Activated CD8-positive, alpha-beta T cell treated with anti-CD3 and anti-CD28 coated beads for 36 hours (primary cell): ENCODE measurements around the gene NLRP6. TPM values are rescaled to one million over a fixed set of nuclear protein-coding genes. Genes with fewer than 3 reads are reported as not detected.
"Not testable (repeated sequence)": the region's sequence is repeated elsewhere in the genome, so short reads cannot be mapped to it uniquely, and the experiment has no call there.

Experiments
- ATAC-seq: fragments of 200-7000 bp; cut with Tn5 transposase; one replicate; pipeline ENCODE4 v1.10.0; 2021; ENCODE audit warnings: mild to moderate bottlenecking, moderate library complexity
- CTCF ChIA-PET: fragments of 350-600 bp; sonication (Branson Sonifier 250); formaldehyde crosslinking; loops from one replicate; lab custom pipeline; 2021; ENCODE audit warnings: antibody characterized with exemption; lab: Charles Lee
- POLR2A ChIA-PET: fragments of 350-600 bp; sonication (Branson Sonifier 250); formaldehyde crosslinking; loops from one replicate; lab custom pipeline; 2021; ENCODE audit warnings: antibody characterized with exemption; lab: Charles Lee
- DNase-seq: peaks from one replicate; pipeline ENCODE4 v3.0.0-alpha.2; 2020
- H3K27ac Mint-ChIP-seq: one replicate; pipeline ENCODE4 v1.8.0; 2021; ENCODE audit warnings: mild to moderate bottlenecking, mixed read lengths
- H3K27me3 Mint-ChIP-seq: one replicate; pipeline ENCODE4 v1.8.0; 2021; ENCODE audit warnings: mixed read lengths
- H3K36me3 Mint-ChIP-seq: one replicate; pipeline ENCODE4 v1.8.0; 2021; ENCODE audit warnings: low read depth, mixed read lengths
- H3K4me1 Mint-ChIP-seq: one replicate; pipeline ENCODE4 v1.8.0; 2021; ENCODE audit warnings: low read depth, mixed read lengths
- H3K4me3 Mint-ChIP-seq: one replicate; pipeline ENCODE4 v1.8.0; 2021; ENCODE audit warnings: mild to moderate bottlenecking, moderate library complexity, mixed read lengths
- H3K9me3 Mint-ChIP-seq: one replicate; pipeline ENCODE4 v1.8.0; 2021; ENCODE audit warnings: mixed read lengths
- CTCF ChIP-seq: fragments of 200-600 bp; IDR thresholded peaks from one replicate; pipeline ENCODE4 v1.8.0; 2022; ENCODE audit warnings: antibody characterized with exemption, mild to moderate bottlenecking
- intact Hi-C: fragments of 100-400 bp; cut with micrococcal nuclease; formaldehyde crosslinking; loops from one replicate; pipeline ENCODE4 v1.10.0; 2022
- total RNA-seq, 2 experiments: library from RNA; stranded (reverse); gene quantifications; one replicate each; pipeline ENCODE4 v1.2.3, GENCODE V29; 2021

NLRP6 gene
- total RNA-seq, 2 experiments from 2014 or later: 3.3 to 3.4 TPM

DNA sequence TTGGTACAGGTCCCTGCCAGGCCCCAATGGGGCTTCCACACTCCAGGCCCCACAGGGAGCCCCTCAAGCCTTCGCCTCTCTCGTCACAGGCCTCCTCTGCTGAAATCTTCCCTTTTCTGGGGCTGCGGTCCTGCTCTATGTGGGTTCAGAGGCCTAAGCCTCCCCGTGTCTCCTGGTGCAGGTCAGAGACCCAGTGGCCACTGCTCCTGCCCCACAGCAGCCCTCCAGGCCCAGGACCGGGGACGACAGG is 48.3 kb downstream of the NLRP6 start:
- Mint-ChIP-seq H3K4me1 (peaks cover 68% of the 10 kb centered on the region), H3K27ac (peak overlapping the region; percentile 99), H3K27me3 (no peaks in the 10 kb centered on the region), H3K36me3 (peaks cover 2% of the 10 kb centered on the region), H3K9me3 (no peaks in the 10 kb centered on the region), H3K4me3 (peak overlapping the region; percentile 72)
- CTCF ChIA-PET: interaction anchor here (1.2 to 1.9 kb wide), 5 partner anchors 10 to 29 kb away, joined by 3 to 9 read pairs (median 3); no protein-coding TSS in a partner anchor
- intact Hi-C loops: no loop called here
- peak; percentile 3 for ATAC-seq
- no peak for TF ChIP-seq CTCF
- no peak for DNase-seq
- POLR2A ChIA-PET: interaction anchor here (0.9 to 5.8 kb wide), 7 partner anchors 10 to 183 kb away, joined by 3 to 41 read pairs (median 4); no protein-coding TSS in a partner anchor

- CTCF ChIA-PET: interaction anchor here (1.0 to 1.9 kb wide), 9 partner anchors 10 to 124 kb away, joined by 3 to 9 read pairs (median 3); no protein-coding TSS in a partner anchor
- DNase-seq: peak; percentile 94
- POLR2A ChIA-PET: interaction anchor here (0.9 to 5.8 kb wide), 7 partner anchors 9 to 182 kb away, joined by 3 to 41 read pairs (median 4); no protein-coding TSS in a partner anchor
- H3K36me3 Mint-ChIP-seq: peaks cover 3% of the 10 kb centered on the region
- intact Hi-C loops: no loop called here
- TF ChIP-seq CTCF: no peak
- H3K27ac Mint-ChIP-seq: peak overlapping the region; percentile 99
- no peaks in the 10 kb centered on the region for H3K27me3 Mint-ChIP-seq
- ATAC-seq: peak; percentile 62
- H3K9me3 Mint-ChIP-seq: no peaks in the 10 kb centered on the region
- H3K4me1 Mint-ChIP-seq: peaks cover 73% of the 10 kb centered on the region
- H3K4me3 Mint-ChIP-seq: peak overlapping the region; percentile 72
These were observed 48.8 kb downstream of the NLRP6 start for GRCh38 chr11:326842-327580.

DNA sequence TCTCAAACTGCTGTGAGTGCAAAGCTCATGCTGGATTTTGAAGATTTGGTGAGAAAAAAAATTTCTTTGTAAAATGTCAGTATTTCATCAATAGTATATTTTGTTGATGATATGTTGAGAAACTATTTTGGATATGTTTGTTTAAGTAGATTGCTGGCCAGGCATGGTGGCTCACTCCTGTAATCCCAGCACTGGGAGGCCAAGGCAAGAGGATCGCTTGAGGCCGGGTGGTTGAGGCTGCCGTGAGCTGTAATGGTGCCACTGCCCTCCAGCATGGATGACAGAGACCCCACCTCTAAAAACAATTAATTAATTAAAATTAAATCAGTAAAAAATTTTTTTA is 49.3 kb downstream of the NLRP6 start:
- Mint-ChIP-seq H3K27me3 (no peaks in the 10 kb centered on the region), H3K4me3 (peak overlapping the region; percentile 72), H3K4me1 (peaks cover 73% of the 10 kb centered on the region), H3K36me3 (peaks cover 3% of the 10 kb centered on the region), H3K9me3 (no peaks in the 10 kb centered on the region), H3K27ac (peak overlapping the region; percentile 99)
- intact Hi-C loops: no loop called here
- POLR2A ChIA-PET: interaction anchor here (0.6 to 5.8 kb wide), 6 partner anchors 9 to 60 kb away, joined by 3 to 41 read pairs (median 6); no protein-coding TSS in a partner anchor
- CTCF ChIA-PET: interaction anchor here (1.0 to 1.9 kb wide), 8 partner anchors 11 to 123 kb away, joined by 3 to 9 read pairs (median 3); no protein-coding TSS in a partner anchor
- no peak for ATAC-seq
- TF ChIP-seq CTCF: no peak
- no peak for DNase-seq

- no peak for ATAC-seq
- intact Hi-C loops: no loop called here
- ChIA-PET POLR2A (interaction anchor here (0.6 to 5.8 kb wide), 5 partner anchors 8 to 61 kb away, joined by 3 to 41 read pairs (median 23); no protein-coding TSS in a partner anchor), CTCF (interaction anchor here (1.0 to 1.9 kb wide), 5 partner anchors 11 to 123 kb away, joined by 3 to 9 read pairs (median 3); no protein-coding TSS in a partner anchor)
- no peak for DNase-seq
- no peak overlapping the region for H3K4me3 Mint-ChIP-seq
- peaks cover 76% of the 10 kb centered on the region for H3K4me1 Mint-ChIP-seq
- H3K27ac Mint-ChIP-seq: no peak overlapping the region
- H3K27me3 Mint-ChIP-seq: no peaks in the 10 kb centered on the region
- TF ChIP-seq CTCF: no peak
- H3K36me3 Mint-ChIP-seq: peaks cover 3% of the 10 kb centered on the region
- H3K9me3 Mint-ChIP-seq: peaks cover 2% of the 10 kb centered on the region
These were observed 49.8 kb downstream of the NLRP6 start for GRCh38 chr11:328012-328411.

DNA sequence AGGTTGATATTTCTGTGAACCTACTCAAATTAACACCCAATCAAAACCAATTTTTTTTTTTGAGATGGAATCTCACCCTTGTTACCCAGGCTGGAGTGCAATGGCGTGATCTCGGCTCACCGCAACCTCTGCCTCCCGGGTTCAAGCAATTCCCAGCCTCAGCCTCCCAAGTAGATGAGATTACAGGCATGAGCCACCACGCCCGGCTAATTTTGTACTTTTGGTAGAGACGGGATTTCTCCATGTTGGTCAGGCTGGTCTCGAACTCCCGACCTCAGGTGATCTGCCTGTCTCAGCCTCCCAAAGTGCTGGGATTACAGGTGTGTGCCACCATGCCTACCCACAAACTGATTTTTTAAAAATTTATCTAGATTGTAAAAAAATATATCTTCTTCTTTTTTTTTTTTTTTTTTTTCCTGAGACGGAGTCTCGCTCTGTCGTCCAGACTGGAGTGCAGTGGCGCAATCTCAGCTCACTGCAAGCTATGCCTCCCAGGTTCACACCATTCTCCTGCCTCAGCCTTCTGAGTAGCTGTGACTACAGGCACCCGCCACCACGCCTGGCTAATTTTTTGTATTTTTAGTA is 50.4 kb downstream of the NLRP6 start:
- H3K27me3 Mint-ChIP-seq, DNase-seq, H3K9me3 Mint-ChIP-seq, ATAC-seq, intact Hi-C loops, H3K36me3 Mint-ChIP-seq: not testable (repeated sequence)
- peak overlapping the region; percentile 89 for H3K27ac Mint-ChIP-seq
- ChIA-PET POLR2A (interaction anchor here (1.7 to 5.8 kb wide), 6 partner anchors 8 to 27 kb away, joined by 8 to 41 read pairs (median 20); partner anchors contain the start of gene IFITM3), CTCF (interaction anchor here (1.3 to 2.8 kb wide), 5 partner anchors 11 to 26 kb away, joined by 5 to 15 read pairs (median 5); no protein-coding TSS in a partner anchor)
- H3K4me3 Mint-ChIP-seq: peak overlapping the region; percentile 70
- H3K4me1 Mint-ChIP-seq: peaks cover 75% of the 10 kb centered on the region
